HG03442 (cell line): ENCODE data around the gene SERTAD3.
"Not testable (repeated sequence)": the region's sequence is repeated elsewhere in the genome, so short reads cannot be mapped to it uniquely, and the experiment has no call there.

Experiments used
- ATAC-seq: cut with Tn5 transposase; IDR thresholded peaks from one replicate; pipeline ENCODE4 v1.9.1; 2021; ENCODE audit warnings: mild to moderate bottlenecking, moderate library complexity; ENCODE audit not compliant: unreplicated experiment

The SERTAD3 gene

GRCh38 chr19:40458597-40458974, 14.5 kb upstream of the SERTAD3 start:
- ATAC-seq, result no peak

- ATAC-seq, result no peak
Measured at GRCh38 chr19:40457953-40458596, 13.9 kb upstream of the SERTAD3 start.

GRCh38 chr19:40457048-40457447, 12.9 kb upstream of the SERTAD3 start:
- no peak for ATAC-seq

GRCh38 chr19:40453943-40454342, 9.8 kb upstream of the SERTAD3 start:
- ATAC-seq, result not testable (repeated sequence)

- no peak for ATAC-seq
Measured at GRCh38 chr19:40453151-40453735, 9.1 kb upstream of the SERTAD3 start.

- no peak for ATAC-seq
Measured at GRCh38 chr19:40452016-40452415, 7.9 kb upstream of the SERTAD3 start.

- ATAC-seq, result no peak
Measured at GRCh38 chr19:40450664-40451063, 6.5 kb upstream of the SERTAD3 start.

GRCh38 chr19:40449506-40449905, 5.4 kb upstream of the SERTAD3 start:
- no peak for ATAC-seq

- no peak for ATAC-seq
Measured at GRCh38 chr19:40446263-40446784, 2.2 kb upstream of the SERTAD3 start.

- no peak for ATAC-seq
Measured at GRCh38 chr19:40445780-40446262, 1.7 kb upstream of the SERTAD3 start.

GRCh38 chr19:40444825-40445312, 734 bp upstream of the SERTAD3 start:
- no peak for ATAC-seq

GRCh38 chr19:40443131-40443999, 770 bp downstream of the SERTAD3 start:
- ATAC-seq, result peak; percentile 64

GRCh38 chr19:40442328-40443130, 1.6 kb downstream of the SERTAD3 start:
- ATAC-seq, result no peak

- no peak for ATAC-seq
Measured at GRCh38 chr19:40441719-40442253, 2.3 kb downstream of the SERTAD3 start.

- no peak for ATAC-seq
Measured at GRCh38 chr19:40438284-40438683, 5.9 kb downstream of the SERTAD3 start.

GRCh38 chr19:40433391-40434216, 10.5 kb downstream of the SERTAD3 start:
- ATAC-seq, result peak; percentile 58

GRCh38 chr19:40432760-40433159, 11.4 kb downstream of the SERTAD3 start:
- ATAC-seq, result not testable (repeated sequence)

- ATAC-seq, result no peak
Measured at GRCh38 chr19:40431698-40432097, 12.4 kb downstream of the SERTAD3 start.

- not testable (repeated sequence) for ATAC-seq
Measured at GRCh38 chr19:40430242-40430641, 13.9 kb downstream of the SERTAD3 start.
